ENCODE data around the gene PTGR2. TPM values are rescaled to one million over a fixed set of nuclear protein-coding genes. Genes with fewer than 3 reads are reported as not detected.

Gene PTGR2
- total RNA-seq = 5.2 and 9.5 TPM in 2 replicates

GRCh38 chr14:73851567-73852382 is at the start of gene PTGR2:
Gene PTGR2, plus strand, starts transcription at chr14:73851831. Its CDS starts 7,032 bp downstream, at chr14:73858863.

DNA sequence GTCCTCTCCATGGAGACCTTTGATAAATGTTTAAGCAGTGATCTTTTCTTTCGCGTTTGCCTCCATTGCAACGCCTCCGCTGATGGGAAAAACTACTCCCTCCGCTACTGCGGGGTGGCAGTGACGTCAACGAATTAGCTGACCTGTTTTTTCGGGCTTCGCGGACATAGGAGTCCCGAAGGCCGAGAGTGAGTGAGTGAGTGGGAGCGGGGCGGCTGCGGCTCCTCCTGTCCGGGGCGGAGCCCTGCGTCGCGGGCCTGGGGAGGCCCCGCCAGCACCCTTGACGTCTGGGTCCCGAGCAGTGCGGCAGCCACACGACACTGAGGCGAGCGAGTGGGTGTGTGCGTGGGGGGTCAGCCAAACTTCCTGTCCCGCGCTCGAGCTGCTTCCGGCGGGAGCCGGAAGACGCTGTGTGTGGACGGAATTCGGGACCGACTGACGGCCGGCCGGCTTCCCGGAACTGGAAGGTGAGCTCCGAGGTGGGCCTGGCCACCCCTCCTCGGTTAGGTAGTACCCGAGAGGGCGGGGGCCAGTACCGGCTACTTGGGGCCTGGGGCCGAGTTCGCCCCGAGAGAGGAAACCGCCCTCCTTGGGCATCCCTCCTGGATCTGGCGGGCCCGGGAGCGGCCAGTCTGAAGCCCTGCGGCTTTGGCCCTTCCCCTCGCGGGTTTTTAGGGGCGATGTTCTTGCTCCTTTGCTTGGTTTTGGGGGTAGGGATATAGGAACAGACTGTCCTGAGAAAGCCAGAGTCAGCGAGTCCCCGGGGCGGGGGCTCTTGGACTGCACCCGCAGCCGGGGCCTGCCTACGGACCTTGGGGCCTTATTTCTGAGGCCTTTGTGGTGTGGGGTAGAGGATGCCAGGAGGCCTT is 35.1 kb downstream of the PTGR2 start, which contains the start of gene ZNF410:
Gene ZNF410, plus strand, starts transcription at position 411 of the 869 bp plus-strand sequence. CDS start 5,317 bp downstream, outside the sequence.

Other genes with a start within 250 kb of the PTGR2 start
- not detected in 2 replicates for gene ACOT6, start 239.3 kb upstream of the PTGR2 start, total RNA-seq
- 6.9 and 7.6 TPM in 2 replicates for gene DNAL1, start 206.8 kb upstream of the PTGR2 start, total RNA-seq
- gene PNMA1, start 137.4 kb upstream of the PTGR2 start, total RNA-seq = 11.4 and 12.2 TPM in 2 replicates
- 42.9 and 51.8 TPM in 2 replicates for gene ZNF410, start 35.0 kb downstream of the PTGR2 start, total RNA-seq
- 1.6 TPM in 2 replicates for gene FAM161B, start 98.3 kb downstream of the PTGR2 start, total RNA-seq
- 28.7 and 58.5 TPM in 2 replicates for gene COQ6, start 98.5 kb downstream of the PTGR2 start, total RNA-seq
- 13.3 and 13.8 TPM in 2 replicates for gene ENTPD5, start 167.5 kb downstream of the PTGR2 start, total RNA-seq
- 0.47 and 1.9 TPM in 2 replicates for gene BBOF1, start 167.5 kb downstream of the PTGR2 start, total RNA-seq
- gene ALDH6A1, start 232.6 kb downstream of the PTGR2 start, total RNA-seq = 9.4 and 11.9 TPM in 2 replicates
- gene LIN52, start 233.1 kb downstream of the PTGR2 start, total RNA-seq = 4.0 and 4.8 TPM in 2 replicates